GM19099 (cell line): ENCODE data around the gene KLKB1.
A peak's percentile ranks its signal among the peaks of the same experiment; 100 is the strongest.

Source experiments
- POLR2A ChIP-seq: IDR thresholded peaks from 3 replicates; pipeline ENCODE4 v1.6.1; 2011; ENCODE audit warnings: low read depth; ENCODE audit not compliant: insufficient read length; ENCODE audit errors: extremely low read depth

KLKB1 gene

DNA sequence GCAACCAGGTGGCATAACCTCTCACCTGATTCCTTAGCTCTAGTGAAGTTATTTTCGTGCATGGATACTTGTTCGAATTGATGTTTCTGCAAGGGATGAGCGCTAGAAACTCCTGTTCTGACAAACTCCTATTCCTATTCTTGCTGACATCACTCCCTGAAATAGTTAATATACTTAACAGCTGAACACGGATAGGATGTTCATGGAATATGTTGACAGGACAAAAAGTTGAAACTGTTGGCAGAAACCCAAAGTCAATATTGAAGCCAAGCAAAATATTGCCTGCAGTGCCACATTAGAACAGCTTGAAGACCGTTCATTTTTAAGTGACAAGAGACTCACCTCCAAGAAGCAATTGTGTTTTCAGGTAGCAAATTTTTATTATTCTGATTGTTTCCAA, at the start of gene KLKB1:
Gene KLKB1 (plus strand): TSS at position 287 of the 400 bp plus-strand sequence. CDS start 689 bp downstream, outside the sequence.
- no peak for TF ChIP-seq POLR2A

DNA sequence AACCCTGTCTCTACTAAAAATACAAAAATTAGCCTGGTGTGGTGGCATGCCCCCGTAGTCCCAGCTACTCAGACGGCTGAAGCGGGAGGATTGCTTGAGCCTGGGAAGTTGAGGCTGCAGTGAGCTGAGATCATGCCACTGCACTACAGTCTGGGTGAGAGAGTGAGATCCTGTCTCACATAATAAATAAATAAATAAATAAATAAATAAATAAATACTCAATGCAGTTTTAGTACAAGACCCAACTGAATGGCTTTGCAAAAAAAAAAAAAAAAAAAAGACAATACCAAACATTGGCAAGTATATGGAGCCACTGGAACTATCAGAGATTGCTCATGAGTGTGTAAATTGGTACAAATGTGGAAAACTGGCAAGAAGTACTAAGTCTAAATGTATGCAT, 39.2 kb upstream of the KLKB1 start:
- no peak for TF ChIP-seq POLR2A

DNA sequence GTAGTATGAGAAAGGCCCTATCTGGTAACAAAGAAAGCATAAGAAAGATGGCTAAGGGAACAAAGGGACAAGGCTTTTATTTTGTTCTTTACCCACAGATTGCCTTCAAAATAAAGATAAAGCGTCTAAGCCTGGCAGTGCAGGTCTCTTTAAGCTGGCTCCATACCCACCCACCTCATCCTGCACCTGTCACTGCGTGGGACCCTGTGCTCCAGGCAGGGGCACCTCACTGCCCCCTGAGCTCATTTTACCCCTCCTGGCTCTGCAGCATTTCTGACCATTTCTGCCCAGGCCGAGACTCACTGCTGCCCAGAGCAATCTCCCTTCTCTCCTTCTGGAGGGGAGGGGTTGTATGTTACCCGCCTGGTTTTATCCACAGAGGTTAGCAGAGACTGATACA, 37.7 kb upstream of the KLKB1 start:
- no peak for TF ChIP-seq POLR2A

DNA sequence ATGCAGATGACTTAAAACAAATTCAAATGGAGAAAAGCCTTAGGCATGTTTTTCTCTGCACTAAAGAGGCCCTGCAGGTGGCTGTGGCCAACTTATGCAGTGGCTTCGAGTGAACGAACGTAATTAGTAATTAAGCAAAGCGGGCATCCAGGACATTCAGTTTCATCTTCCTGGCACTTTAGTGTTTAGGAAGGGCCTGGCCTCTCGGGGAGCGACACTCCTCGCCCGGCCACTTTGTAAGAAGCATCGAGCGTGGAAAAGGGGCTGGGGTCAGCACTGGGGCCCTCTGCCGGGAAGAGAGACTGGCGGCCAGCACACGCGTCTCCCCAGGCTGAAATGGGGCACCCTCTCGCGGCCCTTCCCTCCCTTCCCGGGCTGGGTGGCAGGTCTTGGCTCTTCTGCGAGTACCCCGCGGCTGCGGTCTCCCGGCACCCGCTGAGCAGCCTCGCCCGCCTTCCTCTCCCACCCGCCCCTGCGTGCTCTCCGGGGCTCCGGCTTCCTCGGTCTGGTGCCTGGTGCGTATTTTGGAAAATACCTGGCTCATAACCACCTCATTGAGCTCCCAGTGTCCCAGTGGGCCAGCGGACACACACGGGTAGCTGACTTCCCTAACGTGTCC, 36.6 kb upstream of the KLKB1 start:
- peak; percentile 6 for TF ChIP-seq POLR2A

DNA sequence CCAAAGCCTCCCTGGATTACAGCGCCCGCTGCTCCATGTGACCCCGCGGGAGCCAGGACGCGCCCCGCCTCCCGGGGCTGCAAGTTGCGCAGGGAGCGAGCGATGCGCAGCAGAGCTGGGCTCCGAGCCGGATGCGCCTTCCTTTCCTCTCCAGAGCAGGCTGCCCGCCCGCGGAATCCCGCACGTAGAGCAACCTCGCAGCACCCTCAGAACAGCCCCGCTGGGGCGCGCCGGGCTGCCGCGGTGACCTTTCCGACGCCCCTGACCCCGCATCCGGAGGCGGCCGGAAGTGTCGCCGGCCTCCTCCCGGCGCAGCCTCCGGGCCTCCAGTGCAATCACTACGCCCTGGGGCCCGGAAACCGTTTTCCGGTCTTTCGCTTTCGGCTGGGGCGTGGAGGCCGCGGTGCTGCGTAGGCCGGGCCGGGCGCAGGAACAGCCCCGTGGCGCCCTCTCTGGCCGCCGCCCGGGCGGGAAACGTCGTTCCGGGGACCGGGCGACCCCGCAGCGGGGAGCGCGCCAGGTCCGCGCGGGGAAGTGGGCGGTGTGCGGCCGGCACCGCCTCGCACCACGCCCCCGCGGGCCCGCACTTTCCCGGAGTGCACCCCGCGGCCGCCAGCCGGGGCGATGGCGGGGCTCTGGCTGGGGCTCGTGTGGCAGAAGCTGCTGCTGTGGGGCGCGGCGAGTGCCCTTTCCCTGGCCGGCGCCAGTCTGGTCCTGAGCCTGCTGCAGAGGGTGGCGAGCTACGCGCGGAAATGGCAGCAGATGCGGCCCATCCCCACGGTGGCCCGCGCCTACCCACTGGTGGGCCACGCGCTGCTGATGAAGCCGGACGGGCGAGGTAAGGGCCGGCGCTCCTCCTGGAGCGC, 35.9 kb upstream of the KLKB1 start, which contains the start of gene CYP4V2:
Gene CYP4V2 (plus strand): TSS at position 368 of the 866 bp plus-strand sequence. CDS start 257 bp downstream, at position 625.
- TF ChIP-seq POLR2A: peak; percentile 76

DNA sequence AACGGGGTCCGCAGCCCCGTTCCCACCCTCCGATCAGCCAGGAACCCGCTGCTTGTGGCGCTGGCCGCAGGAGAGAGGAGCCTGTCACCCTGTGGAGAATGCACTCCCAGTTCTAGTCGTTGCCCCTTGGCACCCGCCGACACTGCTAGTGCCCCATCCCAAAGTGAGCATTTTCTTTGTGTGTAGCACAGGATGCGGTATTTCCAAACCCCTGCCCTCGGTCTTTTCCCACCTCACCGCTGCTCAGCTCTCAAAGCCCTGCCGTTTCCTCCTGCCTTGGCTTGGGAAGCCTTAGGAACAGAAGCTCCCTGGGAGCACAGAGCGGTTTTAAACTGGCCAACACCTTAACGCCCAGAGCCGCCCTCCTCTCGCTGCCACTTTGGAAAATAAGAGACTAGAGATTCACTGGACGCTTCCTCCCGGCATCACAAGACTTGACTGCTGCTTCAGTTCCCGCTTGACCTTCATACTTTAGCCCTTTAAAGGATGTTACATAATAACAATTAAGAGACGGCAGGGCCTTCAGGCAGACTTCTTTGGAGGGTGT, 35.2 kb upstream of the KLKB1 start:
- no peak for TF ChIP-seq POLR2A

DNA sequence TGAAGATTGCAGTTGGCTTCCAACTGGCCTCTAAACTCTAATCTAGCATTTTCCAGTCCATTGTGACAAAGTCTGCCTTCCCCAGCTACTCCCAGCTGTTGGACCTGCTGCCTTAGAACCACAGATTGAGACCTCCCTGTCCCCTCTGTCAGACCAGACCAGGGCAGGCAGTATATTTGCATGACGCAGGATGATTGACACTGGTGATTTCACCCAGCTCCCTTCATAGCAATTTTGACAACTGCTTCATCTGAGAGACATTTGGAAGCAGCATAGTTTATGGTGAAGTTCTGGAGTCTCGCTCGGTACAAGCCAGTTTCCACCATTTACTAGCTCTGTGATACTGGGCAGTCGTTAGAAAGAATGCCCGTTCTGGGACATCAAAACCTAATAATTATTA, 33.5 kb upstream of the KLKB1 start:
- TF ChIP-seq POLR2A: no peak

DNA sequence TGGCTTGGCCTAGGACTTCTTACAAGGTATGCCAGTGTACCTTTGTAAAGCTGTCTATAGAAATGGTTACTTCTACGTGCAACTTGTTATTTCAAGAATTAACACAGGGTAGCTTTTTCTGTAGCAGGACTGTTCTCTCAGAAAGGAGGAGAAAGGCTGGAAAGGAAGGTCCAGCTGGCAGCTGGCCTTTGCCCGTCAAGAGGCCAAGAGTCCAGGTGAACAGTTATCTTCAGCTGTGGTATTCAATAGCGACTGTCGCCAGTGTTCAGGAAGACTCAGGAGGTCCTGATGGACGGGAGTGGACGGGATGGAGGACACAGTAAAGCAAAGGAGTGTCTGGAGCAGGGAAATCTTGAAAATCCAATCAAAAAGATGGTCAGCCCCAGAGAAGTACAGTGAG, 31.2 kb upstream of the KLKB1 start:
- TF ChIP-seq POLR2A: no peak

DNA sequence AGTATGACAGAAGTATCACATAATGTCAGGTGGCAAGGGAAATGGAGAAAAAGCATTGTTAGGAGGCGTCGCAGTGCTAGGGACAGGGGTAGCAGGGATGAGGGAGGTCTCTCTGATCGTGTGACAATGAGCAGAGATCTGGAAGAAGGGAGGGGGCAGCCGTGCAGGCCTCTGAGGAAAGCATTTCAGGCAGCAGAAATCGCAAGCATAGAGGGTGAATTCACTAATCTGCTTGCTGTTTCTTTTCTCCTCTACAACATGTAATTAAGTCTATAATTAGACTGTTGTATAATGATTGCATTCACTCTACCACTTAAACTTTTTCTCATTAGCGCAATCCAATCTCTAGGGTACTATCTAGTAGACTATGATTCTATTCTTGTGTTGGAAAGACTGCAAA, 26.8 kb upstream of the KLKB1 start:
- TF ChIP-seq POLR2A: no peak

DNA sequence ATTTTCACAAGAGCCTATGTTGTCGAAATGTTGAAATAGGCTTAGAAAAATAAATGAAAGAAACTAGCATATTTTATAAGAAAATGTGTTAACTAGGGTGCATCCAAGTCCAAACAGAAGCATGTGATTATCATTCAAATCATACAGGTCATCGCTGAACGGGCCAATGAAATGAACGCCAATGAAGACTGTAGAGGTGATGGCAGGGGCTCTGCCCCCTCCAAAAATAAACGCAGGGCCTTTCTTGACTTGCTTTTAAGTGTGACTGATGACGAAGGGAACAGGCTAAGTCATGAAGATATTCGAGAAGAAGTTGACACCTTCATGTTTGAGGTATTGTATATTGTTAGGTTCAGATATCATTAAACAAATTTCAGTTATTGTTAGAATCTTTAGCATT, 26.3 kb upstream of the KLKB1 start:
- TF ChIP-seq POLR2A: no peak

DNA sequence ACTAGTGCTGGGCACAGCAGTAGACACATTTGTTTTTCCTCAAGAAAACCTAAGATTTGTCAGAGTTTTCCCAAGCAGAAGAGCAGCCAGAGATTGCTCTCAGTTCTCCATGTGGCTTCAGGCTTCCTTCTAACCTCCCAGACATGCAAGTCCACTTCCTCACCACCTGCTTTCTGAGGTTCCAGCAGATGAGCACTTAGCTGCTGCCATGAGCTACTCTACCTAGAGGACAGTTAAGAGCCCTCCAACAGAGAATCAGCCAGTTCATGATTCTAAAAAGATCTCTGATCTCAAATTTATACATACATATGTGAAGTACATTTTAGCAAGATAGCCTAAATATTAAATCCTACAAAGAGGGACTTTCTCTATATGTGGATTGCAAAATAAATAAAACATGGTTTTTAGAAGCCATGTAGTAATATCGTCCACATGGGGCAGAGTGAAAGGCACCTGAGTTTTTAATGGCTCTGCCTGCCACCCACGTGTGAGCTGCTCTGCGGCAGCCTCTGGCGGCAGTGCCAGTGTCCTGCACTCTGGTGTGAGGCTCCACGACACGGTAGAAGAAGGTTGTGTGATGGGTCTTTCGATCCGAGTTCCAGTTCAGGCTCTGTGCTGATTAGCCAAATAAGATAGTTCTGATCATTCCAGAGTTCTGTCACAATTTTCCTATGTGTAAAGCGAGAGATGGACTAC, 25.6 kb upstream of the KLKB1 start:
- no peak for TF ChIP-seq POLR2A

DNA sequence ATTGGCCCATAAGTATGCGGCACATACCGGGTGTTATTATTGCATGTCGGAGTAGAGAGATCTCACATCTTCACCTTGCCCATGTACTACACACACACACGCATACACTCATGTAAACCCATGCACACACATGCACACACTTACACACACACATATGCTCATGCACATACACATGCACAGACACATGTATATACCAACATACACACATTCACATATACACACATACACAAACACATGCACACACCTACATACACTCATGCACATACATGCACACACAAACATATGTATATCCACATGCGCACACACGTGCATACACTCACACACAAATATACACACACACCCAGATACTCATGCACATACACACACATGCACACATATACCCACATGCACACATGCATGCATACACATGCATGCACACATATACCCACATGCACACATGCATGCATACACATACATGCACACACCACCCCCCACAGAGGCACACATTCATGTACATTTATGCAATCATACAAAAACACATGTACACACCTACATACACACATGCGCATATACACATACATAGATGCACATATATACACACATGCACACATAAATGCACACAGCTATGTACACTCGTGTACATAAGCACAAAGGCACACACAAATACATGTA, 24.7 kb upstream of the KLKB1 start:
- no peak for TF ChIP-seq POLR2A

DNA sequence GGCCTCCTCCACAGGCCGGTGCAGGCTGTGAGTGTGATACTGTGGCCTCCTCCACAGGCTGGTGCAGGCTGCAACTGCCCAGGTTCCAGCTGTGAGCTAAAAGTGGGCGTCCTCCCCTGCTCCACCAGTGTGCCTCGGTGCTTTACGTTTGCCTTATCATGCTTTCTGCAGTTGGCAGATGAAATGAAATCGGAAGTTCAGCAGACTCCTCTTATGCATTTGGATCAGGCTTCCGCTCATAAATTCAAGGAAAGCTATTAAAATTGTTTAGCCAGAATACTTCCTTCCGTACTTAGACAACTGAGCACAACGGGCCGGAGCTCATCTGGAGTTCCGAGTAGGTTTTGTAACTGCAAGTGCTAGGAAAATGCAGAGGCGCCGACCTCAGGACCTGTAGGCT, 23.9 kb upstream of the KLKB1 start:
- TF ChIP-seq POLR2A: no peak

DNA sequence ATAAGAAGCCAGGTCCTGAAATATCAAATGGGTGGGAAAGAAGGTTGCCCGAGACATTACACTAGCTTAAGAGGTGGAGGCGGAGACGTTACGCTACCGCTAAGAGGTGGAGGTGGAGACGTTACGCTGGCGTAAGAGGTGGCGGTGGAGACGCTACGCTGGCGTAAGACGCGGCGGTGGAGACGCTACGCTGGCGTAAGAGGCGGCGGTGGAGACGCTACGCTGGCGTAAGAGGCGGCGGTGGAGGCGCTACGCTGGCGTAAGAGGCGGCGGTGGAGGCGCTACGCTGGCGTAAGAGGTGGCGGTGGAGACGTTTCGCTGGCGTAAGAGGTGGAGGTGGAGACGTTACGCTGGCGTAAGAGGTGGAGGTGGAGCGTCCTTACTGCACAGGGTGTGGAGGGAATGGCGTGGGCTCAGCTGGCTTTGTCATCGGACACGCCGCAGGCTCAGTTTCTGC, 23.2 kb upstream of the KLKB1 start:
- peak; percentile 29 for TF ChIP-seq POLR2A

DNA sequence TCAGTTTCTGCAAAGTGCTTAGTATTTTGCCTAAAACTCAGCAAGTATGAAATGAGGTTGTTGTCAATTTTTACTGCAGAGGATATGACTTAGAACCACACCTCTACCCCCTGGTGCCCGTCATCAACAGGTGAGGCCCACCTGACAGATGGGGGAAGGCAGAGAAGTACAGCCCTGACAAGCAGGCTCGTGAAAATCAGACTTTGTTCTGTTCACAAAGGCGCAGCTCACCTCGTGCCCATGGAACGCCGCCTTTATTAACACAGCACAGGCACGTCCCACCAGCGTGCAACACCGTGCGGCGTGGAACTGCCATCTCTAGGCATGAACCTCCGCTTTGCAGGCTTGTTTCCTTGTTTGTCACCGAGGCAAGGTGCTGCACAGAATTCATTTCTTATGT, 22.6 kb upstream of the KLKB1 start:
- TF ChIP-seq POLR2A: no peak
